ENCODE measurements around the gene RFLNA. TPM values are rescaled to one million over a fixed set of nuclear protein-coding genes. Genes with fewer than 3 reads are reported as not detected.
"Not testable (repeated sequence)": the region's sequence is repeated elsewhere in the genome, so short reads cannot be mapped to it uniquely, and the experiment has no call there.

RFLNA gene
- total RNA-seq, 1 donor, result 0.10 TPM

DNA sequence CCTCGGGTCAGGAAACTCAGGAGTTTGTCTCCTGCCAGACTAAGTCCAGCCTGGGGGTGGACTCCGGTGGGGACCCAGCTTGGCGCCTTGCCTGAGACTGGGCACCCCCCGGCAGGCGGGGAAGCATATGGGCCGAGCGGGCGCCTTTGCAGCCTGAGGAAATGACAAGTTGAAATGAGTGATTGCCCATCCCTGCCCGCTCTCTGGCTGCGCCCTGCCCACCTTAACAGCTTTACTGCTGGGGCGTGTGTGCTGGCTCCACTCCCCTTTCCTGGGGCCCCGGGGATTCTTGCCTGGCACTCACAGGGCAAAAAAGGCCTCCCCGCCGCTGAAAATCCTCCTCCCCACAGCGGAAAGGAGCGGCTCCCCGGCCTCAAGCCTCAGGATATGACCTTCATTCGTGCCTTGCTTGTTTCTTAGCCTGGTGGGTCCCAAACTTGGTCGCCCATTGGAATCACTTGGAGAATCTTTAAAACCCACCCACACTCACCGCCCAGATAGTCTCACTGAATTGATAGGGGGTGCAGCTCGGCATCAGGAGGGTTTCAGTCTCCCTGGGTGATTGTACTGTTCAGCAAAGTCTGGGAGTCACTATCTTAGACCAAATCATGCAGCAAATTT lies 1.5 kb downstream of the RFLNA start:
- Histone ChIP-seq H3K27me3 (ENCODE audit: insufficient read depth, low read length) (peaks cover 28% of the 10 kb centered on the region), H3K4me1 (ENCODE audit: insufficient read depth, low read length) (peaks cover 5% of the 10 kb centered on the region), H3K9me3 (ENCODE audit: low read depth, low read length) (no peaks in the 10 kb centered on the region), H3K4me3 (ENCODE audit: low read length) (no peak overlapping the region)

DNA sequence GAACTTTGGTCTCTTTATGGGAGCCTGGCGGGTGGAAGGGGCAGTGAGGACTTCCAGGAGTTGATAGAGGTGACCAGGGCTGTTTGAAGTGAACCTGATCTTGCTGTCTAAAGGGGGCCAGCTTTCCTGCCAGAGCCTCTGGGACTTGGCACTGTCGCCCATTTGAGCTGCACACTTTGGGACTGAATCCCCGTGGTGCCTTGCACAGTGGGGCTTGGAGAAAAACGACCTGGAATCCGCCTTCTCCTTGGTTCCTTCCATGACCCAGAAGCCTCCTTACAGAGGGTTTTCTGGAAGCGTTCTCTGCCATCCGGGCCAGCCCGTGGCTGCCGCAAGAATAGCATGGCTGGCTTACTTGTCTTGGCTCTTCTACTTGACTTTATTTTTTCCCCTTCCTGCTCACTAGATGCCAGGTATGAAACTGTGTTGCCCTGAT lies 2.0 kb downstream of the RFLNA start:
- H3K4me1 ChIP-seq (ENCODE audit: insufficient read depth, low read length), result peaks cover 5% of the 10 kb centered on the region
- no peak overlapping the region for H3K4me3 ChIP-seq (ENCODE audit: low read length)
- H3K9me3 ChIP-seq (ENCODE audit: low read depth, low read length), result no peaks in the 10 kb centered on the region
- H3K27me3 ChIP-seq (ENCODE audit: insufficient read depth, low read length), result peaks cover 28% of the 10 kb centered on the region

GRCh38 chr12:124297389-124297788 lies 2.5 kb downstream of the RFLNA start:
- Histone ChIP-seq H3K27me3 (ENCODE audit: insufficient read depth, low read length) (peaks cover 28% of the 10 kb centered on the region), H3K4me1 (ENCODE audit: insufficient read depth, low read length) (peaks cover 5% of the 10 kb centered on the region), H3K4me3 (ENCODE audit: low read length) (no peak overlapping the region), H3K9me3 (ENCODE audit: low read depth, low read length) (no peaks in the 10 kb centered on the region)

DNA sequence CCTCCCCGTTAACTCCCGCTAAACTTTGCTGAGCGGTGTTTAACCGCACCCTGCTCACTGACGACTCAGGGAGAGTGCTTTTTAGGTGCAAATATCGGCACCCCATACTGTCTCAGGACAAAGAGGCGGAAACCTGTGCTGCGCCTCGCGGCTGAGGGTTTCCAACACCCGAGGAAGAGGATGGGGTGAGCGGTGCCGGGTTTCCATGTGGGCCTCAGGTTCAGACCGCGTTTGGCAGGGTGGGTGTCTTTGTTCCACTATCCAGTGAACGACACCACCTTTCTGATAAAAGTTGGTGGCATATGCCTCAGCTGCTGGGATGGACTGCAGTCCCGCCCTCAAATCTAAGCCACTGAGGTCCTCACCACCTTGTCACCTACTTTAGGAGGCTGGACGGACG lies 3.0 kb downstream of the RFLNA start:
- peaks cover 28% of the 10 kb centered on the region for H3K27me3 ChIP-seq (ENCODE audit: insufficient read depth, low read length)

DNA sequence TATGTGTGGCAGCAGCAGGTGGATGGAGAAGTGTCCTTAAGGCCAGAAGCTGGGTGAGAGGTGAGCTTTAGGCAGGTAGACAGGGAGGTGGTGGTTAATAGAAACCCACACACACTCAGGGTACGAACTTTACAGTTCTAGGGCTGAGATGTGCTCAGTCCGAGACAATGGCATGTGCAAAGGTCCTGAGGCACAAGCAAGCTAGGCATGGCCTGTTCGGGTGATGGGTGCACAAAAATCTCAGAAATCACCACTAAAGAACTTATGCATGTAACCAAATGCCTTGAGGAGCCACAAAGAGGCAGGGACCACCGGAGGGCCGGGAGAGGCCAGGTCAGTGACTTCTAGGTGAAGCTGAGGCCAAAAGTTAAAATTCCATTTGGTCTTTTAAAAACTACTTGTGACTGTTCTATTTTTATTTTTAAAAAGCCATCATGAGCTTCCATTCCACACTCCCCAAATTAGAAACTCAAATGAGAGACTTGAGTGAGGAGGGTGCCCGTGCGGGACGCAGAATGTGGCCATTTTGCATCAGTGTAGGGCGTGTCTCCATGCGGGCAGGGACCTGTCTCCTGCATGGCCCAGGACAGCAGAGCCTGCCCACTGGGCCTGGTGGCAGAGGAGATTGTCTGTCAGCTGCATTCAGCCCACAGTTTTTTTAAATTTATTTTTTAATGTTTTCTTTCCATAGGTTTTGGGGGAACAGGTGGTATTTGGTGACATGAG lies 4.0 kb downstream of the RFLNA start:
- H3K4me3 ChIP-seq (ENCODE audit: low read length), result no peak overlapping the region
- peaks cover 28% of the 10 kb centered on the region for H3K27me3 ChIP-seq (ENCODE audit: insufficient read depth, low read length)
- H3K9me3 ChIP-seq (ENCODE audit: low read depth, low read length), result no peaks in the 10 kb centered on the region
- peaks cover 5% of the 10 kb centered on the region for H3K4me1 ChIP-seq (ENCODE audit: insufficient read depth, low read length)

More for the DNA sequence above, 3.0 kb downstream of the RFLNA start:
- no peak overlapping the region for H3K4me3 ChIP-seq (ENCODE audit: low read length)
- H3K9me3 ChIP-seq (ENCODE audit: low read depth, low read length), result no peaks in the 10 kb centered on the region
- H3K4me1 ChIP-seq (ENCODE audit: insufficient read depth, low read length), result peaks cover 5% of the 10 kb centered on the region

- H3K4me1 ChIP-seq (ENCODE audit: insufficient read depth, low read length), result peaks cover 5% of the 10 kb centered on the region
- no peak overlapping the region for H3K4me3 ChIP-seq (ENCODE audit: low read length)
- peaks cover 19% of the 10 kb centered on the region for H3K27me3 ChIP-seq (ENCODE audit: insufficient read depth, low read length)
- H3K9me3 ChIP-seq (ENCODE audit: low read depth, low read length), result no peaks in the 10 kb centered on the region
Measured at GRCh38 chr12:124299628-124300388, 4.9 kb downstream of the RFLNA start.

DNA sequence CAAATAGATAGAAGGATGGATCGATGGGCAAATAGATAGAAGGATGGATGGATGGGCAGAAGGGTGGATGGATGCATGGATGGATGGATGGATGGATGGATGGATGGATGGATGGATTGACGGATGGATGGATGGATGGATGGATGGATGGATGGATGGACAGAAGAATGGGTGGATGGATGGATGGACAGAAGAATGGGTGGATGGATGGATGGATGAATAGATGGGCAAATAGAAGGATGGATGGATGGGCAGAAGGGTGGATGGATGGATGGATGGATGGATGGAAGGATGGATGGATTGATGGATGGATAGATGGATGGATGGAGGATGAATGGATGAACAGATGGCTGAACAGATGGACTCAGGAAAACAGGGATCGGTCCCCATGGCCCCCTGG lies 5.8 kb downstream of the RFLNA start:
- H3K27me3 ChIP-seq (ENCODE audit: insufficient read depth, low read length), result peaks cover 18% of the 10 kb centered on the region
- H3K9me3 ChIP-seq (ENCODE audit: low read depth, low read length); H3K4me3 ChIP-seq (ENCODE audit: low read length); H3K4me1 ChIP-seq (ENCODE audit: insufficient read depth, low read length): not testable (repeated sequence)

- H3K27me3 ChIP-seq (ENCODE audit: insufficient read depth, low read length), result peaks cover 13% of the 10 kb centered on the region
- H3K4me1 ChIP-seq (ENCODE audit: insufficient read depth, low read length), result peaks cover 3% of the 10 kb centered on the region
- no peak overlapping the region for H3K4me3 ChIP-seq (ENCODE audit: low read length)
- no peaks in the 10 kb centered on the region for H3K9me3 ChIP-seq (ENCODE audit: low read depth, low read length)
Measured at GRCh38 chr12:124301084-124301654, 6.3 kb downstream of the RFLNA start.

DNA sequence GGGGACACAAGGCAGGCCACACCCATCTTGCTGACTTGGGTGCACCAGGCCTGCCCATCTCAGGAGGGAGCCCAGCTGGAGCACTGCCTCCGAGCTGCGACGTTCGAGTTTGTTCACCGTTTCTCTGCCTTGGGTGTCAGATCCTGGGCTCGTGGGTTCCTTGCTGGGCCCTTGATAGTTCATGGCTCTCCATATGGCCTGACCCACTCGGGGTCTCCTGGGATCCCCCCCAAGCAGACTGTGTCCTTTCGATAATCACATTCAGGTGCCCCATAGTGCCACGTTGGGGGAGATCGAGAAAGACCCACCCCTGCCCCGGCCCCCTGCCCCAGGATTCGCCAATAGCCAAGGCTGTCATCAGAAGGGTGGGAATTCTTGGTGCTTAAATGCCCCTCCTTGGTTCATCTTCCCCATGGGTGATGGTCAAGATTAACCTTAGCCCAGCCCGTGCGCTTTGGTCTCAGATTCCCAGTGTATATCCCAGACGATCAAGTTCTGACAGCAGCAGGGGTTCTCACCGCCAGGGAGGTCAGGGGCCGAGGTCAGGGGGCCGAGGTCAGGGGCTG lies 7.4 kb downstream of the RFLNA start:
- Histone ChIP-seq H3K4me3 (ENCODE audit: low read length) (no peak overlapping the region), H3K27me3 (ENCODE audit: insufficient read depth, low read length) (peaks cover 2% of the 10 kb centered on the region), H3K9me3 (ENCODE audit: low read depth, low read length) (no peaks in the 10 kb centered on the region), H3K4me1 (ENCODE audit: insufficient read depth, low read length) (no peaks in the 10 kb centered on the region)

DNA sequence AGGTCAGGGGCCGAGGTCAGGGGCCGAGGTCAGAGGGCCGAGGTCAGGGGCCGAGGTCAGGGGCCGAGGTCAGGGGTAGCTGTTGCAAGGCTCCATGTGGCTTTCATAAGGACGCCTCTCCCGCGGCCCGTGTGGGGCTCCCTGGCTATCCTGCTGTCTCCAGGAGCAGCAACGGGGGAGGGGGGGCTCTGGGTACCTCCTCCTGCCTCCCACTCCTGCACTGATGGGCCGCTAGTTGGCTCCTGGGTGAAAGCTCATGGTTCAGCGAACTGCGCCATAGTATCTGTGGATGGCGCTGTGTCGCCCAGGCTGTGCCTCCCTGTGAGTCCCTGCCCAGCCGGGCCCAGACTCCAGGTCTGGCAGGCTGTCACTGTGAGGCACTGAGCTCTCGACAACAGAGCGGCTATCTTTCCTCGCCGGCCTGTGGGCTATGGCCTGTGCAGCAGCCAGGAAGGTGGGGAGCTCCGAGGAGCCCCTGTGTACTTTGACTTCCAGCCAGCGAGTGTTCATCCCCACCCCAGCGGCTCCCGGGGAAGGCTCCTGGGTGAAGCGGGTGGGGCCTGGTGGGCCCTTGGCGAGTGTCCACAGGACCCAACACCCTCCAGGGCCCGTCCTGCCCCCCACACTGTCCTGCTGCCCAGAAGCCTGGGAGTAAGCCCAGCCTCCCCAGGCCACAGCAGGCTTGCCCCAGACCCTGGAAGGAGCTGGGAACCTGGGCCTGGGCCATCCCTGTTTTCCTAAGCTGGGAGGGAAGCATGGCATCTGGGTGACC lies 8.1 kb downstream of the RFLNA start:
- Histone ChIP-seq H3K27me3 (ENCODE audit: insufficient read depth, low read length) (no peaks in the 10 kb centered on the region), H3K9me3 (ENCODE audit: low read depth, low read length) (no peaks in the 10 kb centered on the region), H3K4me1 (ENCODE audit: insufficient read depth, low read length) (no peaks in the 10 kb centered on the region)

DNA sequence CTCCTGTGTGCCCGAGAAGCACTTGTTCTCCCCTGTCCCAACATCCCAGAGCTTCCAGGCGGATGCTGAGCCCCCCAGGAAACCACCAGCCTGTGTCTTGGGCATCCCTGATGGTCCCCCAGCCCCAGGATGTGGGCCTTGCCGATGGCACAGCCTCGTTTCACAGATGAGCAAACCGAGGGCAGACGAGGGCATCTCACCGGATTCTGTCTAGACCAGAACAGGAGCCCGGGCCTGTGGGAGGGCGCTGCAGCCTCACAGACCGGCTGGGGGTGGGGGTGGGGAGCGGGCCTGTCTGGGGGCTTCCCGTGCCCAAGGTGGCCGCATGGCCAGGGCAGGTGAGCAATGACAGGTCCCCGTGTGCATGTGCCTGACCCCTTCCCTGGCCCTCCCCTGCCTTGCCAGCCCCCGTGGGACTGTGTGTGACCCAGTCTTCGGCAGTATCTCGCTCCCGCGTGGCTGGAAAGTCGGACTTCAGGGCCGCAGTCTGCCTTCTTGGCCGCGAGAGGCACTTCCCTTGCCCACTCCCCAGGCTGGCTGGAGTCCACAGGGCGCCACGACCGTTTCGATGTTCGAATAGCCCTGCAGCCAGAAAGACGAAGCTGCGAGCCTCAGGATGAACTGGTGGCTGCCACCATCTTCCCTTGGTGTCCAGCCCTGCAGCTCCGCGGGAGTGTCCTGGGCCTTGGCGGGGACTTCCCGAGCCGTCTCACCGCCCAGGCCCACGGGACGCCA lies 8.9 kb downstream of the RFLNA start:
- no peaks in the 10 kb centered on the region for H3K27me3 ChIP-seq (ENCODE audit: insufficient read depth, low read length)
- no peak overlapping the region for H3K4me3 ChIP-seq (ENCODE audit: low read length)
- no peaks in the 10 kb centered on the region for H3K9me3 ChIP-seq (ENCODE audit: low read depth, low read length)
- no peaks in the 10 kb centered on the region for H3K4me1 ChIP-seq (ENCODE audit: insufficient read depth, low read length)

More for the DNA sequence above, 8.1 kb downstream of the RFLNA start:
- no peak overlapping the region for H3K4me3 ChIP-seq (ENCODE audit: low read length)

DNA sequence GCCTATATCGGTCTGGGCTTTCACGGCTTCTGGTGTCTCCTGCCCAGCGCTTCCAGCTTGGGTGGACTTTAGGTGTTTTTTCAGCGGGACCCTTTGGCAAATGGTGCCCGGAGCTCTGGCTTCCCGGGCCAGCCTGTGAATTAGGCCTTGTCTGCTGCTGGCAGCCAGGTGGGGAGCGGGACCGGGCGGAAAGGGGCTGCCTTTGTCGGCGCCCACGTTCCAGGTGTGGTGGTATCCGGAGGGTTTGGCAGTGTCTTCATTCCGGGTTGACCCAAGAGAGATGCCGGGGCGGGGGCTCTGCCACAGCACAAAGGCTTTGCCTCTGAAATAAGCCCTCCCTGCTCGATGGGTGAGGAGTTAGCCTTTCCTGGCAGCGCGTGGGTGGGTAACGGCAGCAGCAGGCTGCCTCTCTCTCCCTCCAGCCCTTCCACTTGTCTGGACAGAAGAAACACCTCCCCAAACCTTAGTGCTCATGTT lies 9.5 kb downstream of the RFLNA start:
- no peaks in the 10 kb centered on the region for H3K27me3 ChIP-seq (ENCODE audit: insufficient read depth, low read length)
- no peaks in the 10 kb centered on the region for H3K9me3 ChIP-seq (ENCODE audit: low read depth, low read length)
- no peaks in the 10 kb centered on the region for H3K4me1 ChIP-seq (ENCODE audit: insufficient read depth, low read length)
- no peak overlapping the region for H3K4me3 ChIP-seq (ENCODE audit: low read length)

- H3K27me3 ChIP-seq (ENCODE audit: insufficient read depth, low read length), result no peaks in the 10 kb centered on the region
- H3K4me1 ChIP-seq (ENCODE audit: insufficient read depth, low read length), result no peaks in the 10 kb centered on the region
- H3K9me3 ChIP-seq (ENCODE audit: low read depth, low read length), result no peaks in the 10 kb centered on the region
- H3K4me3 ChIP-seq (ENCODE audit: low read length), result no peak overlapping the region
Measured at GRCh38 chr12:124305136-124305535, 10.2 kb downstream of the RFLNA start.
